Activated CD4-positive, alpha-beta T cell treated with anti-CD3 and anti-CD28 coated beads for 4 hours (primary cell): Measurements from ENCODE around the gene SP3.

ENCODE experiments used
- DNase-seq, 2 donors: peaks; one replicate each; pipeline ENCODE4 v3.0.0-alpha.2; 2020

The SP3 gene

DNA sequence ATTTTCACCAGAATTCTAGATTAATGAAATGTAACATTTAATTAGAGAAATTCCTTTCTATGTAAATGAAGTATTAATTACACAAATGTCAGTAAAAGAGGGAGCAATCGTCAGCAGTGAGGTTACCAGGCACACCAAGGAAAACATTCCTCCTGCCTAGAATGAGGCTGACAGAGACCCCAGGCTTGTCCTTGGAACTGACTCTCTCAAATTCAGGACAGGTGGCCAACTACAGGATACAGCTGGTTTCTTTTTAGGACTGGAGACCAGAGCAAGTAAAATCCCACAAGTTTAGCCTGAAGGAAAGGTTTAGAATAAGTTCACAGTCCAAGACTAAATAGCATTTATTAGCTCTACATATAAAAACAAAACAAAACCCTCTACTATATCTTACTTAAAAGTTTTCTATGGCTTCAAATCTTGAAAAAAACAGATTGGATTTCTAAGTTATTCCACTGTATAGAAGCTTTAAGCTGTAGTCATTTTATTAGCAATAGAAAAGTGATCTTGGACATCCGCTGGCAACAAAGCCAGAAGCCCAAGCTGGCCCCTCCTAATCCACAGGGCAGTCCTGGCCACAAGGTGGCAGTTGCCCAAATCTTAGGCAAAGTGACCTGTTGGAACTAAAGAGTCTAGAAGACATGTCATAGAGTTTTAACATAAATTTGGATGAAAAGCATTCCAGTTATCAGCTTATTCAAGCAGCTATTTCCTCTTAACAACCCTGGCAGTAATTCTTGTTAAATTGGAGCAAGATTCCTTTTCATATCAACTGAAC, 81.0 kb downstream of the SP3 start:
- peak; percentile 25 to 34 for DNase-seq

DNA sequence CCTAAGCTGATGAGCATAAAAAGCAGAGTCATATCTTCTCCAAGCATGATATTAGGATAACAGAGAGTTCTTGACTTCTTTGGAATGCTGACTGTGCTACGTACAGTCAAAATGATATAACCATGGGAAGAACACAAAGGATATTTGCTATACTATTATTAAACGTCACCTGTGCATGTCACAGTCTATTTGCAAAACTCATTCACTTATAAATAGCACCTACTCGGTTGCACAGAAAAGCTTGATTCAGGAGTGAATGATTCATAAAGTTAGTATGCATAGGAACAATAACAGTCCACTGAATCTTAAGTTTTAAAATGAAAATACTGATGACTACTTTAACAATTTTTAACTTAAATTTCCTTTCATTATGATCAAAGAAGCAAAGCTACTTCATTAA, 83.3 kb downstream of the SP3 start:
- no peak for DNase-seq

- DNase-seq = no peak
Observed at GRCh38 chr2:173881461-173881860, 83.7 kb downstream of the SP3 start.

GRCh38 chr2:173880561-173880960, 84.6 kb downstream of the SP3 start:
- no peak for DNase-seq

GRCh38 chr2:173876833-173877413, 88.2 kb downstream of the SP3 start:
- no peak for DNase-seq

DNA sequence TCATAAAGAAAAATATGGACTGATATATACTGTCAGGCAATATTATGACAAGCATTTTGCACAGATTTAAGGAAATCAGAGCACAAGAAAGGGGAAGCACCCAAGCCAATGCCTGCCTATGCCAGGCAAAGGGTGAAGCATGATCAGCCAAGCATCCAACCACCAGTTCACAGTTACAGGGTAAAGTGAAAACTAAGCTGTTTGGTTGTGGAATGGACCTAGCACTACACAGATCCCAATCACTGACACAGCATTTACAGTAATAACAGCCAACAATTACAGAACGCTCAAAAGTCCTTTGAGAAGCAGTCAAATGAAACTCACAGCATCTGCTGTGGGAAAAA, 90.3 kb downstream of the SP3 start:
- DNase-seq = no peak

DNA sequence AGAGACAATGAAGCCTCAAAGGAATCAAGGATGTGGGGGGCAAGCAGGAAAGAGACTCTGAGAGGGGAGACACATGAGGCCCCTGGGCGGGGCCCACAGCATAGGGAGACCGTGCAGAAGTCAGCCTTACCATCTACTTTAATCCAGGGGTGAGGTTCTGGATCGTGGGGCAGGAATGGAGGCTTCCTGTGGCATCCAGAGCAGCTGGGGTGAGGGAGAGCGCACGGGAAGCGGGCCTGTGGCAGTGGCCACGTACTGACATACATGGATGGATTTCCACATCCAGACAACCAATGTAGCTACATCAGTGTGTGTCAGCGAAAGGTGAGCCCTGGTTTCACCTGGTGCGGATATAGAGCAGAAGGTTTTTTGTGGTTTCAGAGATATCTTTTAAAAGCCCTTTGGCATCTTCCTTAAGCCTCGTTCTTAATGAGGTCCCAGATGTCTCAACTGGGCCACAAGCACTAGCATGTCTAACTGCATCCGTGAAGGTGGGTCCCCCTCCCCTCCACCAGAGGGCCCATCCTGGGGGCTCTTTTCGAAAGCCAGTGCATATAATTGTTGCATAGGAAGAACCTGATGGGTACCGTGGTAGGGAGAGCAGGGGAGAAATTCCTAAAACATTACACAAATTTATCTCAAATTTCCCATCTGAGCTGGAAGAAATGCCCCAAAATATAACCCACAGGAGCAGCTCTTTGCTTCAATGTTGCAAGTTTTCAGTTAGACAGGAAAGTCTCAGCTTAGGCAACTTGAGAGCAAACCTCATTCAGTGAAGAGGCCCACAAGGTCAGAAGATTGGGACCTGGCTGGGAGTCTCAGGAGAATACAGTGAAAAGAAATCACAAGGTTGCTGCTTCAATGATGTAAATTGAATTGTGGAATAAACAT, 90.9 kb downstream of the SP3 start:
- DNase-seq = no peak

DNA sequence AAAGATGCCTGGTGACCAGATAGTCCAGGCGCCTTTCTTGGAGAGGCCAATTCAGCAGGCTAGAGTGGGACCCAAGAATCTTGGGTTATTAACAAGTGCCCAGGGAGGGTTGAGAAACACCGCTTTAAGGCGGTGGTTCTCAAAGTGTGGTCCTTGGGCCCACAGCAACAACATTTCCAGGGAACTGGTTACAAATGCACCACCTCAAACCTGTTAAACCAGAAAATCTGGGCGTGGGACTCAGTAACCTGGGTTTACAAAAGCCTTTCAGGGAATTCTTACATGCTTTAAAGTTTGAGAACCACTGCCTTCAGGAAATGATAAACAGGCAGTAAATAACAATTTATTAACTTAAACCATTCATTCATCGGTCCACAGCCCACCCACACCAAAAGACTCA, 92.5 kb downstream of the SP3 start:
- no peak for DNase-seq

- no peak for DNase-seq
Observed at GRCh38 chr2:173869244-173870229, 95.6 kb downstream of the SP3 start.

- DNase-seq = no peak
Observed at GRCh38 chr2:173868406-173868805, 96.8 kb downstream of the SP3 start.

DNA sequence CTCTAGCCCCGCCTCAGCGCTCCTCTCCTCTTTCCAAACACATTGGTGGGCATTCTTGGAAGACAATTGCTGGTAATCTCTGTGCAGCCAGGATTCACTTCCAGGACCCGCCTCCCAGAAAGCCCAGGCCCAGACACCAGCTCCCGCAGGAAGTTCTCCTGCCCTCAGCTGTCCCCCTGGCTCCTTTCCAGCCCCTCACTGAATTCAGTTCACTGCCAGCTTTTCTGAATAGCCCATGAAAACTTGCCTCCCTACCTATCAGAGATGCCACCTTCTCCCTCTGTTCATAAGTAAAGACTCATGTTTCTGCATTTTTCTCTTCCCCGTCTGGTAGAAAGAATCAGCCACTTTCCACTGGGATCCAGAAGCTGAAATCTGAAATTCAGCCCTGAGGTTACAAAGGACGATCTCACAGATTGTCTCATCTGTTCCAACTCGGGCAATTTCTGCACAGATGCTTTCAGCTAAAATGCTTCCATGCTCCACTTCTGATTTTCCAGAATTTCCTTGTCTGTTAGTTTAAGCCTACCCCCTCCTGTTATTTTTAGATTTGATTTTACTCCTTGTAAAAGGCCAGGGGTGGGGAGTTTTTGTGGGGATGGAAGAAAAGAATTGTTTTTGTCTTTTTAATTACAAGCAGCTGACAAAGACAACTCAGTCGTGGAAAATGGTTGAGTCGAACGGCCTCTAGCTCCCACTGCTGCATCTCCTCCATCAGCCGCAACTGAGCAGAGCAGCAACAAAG, 98.1 kb downstream of the SP3 start:
- DNase-seq = no peak

- DNase-seq = no peak
Observed at GRCh38 chr2:173865971-173866873, 99.0 kb downstream of the SP3 start.

- DNase-seq = no peak
Observed at GRCh38 chr2:173862612-173863217, 102.5 kb downstream of the SP3 start.

- DNase-seq = no peak
Observed at GRCh38 chr2:173860566-173860965, 104.6 kb downstream of the SP3 start.

- DNase-seq = no peak
Observed at GRCh38 chr2:173860082-173860481, 105.1 kb downstream of the SP3 start.

DNA sequence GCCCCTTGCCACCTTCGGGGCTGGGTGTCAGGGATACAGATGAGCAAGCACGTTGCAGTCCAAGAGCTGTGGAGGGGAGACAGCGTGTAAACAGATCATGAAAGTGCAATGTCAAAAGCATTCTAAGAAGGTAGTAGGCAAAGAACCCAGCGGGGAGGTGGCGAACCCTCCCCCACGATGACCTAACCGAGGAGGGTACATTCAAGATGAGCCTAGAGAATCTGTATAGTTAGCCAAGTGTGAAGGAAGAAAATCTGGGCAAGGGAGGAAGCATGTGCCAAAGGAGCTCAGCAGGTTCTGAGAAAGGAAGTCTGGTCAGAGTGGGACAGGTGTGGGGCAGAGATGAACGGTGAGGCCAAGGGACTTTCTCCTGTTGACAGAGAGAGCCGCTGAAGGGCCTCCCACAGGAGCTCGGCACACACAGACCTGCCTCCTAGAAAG, 106.9 kb downstream of the SP3 start:
- no peak for DNase-seq
